Tibial nerve (tissue), 4 donors: ENCODE results near the gene NAA60. TPM values are rescaled to one million over a fixed set of nuclear protein-coding genes. Genes with fewer than 3 reads are reported as not detected.
A peak's percentile ranks its signal among the peaks of the same experiment; 100 is the strongest.

Source experiments
- DNase-seq, 2 donors: peaks; one replicate each; pipeline ENCODE4 v3.0.0-alpha.2; 2019; ENCODE audit warnings: low spot score in 2 of 2
- H3K27ac ChIP-seq, 4 donors: fragments of 200-600 bp; sonication (generic) in 3 of 4; one replicate each; pipeline ENCODE4 v1.5.1; 2017 to 2019; ENCODE audit warnings: mild to moderate bottlenecking in 1 of 4
- H3K27me3 ChIP-seq, 2 donors: fragments of 200-600 bp; sonication (generic) in 1 of 2; one replicate each; pipeline versions ENCODE4 v1.5.1 to v1.6.0; 2017 to 2019
- H3K36me3 ChIP-seq, 3 donors: fragments of 200-600 bp; sonication (generic); one replicate each; pipeline ENCODE4 v1.5.1; 2018 to 2019
- H3K4me1 ChIP-seq, 4 donors: fragments of 200-600 bp; sonication (generic) in 3 of 4; one replicate each; pipeline ENCODE4 v1.5.1; 2017 to 2019
- H3K4me3 ChIP-seq, 4 donors: fragments of 200-600 bp; sonication (generic) in 3 of 4; one replicate each; pipeline ENCODE4 v1.5.1; 2017 to 2019; ENCODE audit warnings: mild to moderate bottlenecking in 1 of 4, moderate library complexity in 1 of 4
- H3K9me3 ChIP-seq, 4 donors: fragments of 200-600 bp; sonication (generic) in 3 of 4; one replicate each; pipeline ENCODE4 v1.5.1; 2017 to 2019
- EP300 ChIP-seq, 2 donors: sonication (generic); formaldehyde crosslinking; IDR thresholded peaks; one replicate each; pipeline ENCODE4 v1.6.1; 2017; ENCODE audit warnings: antibody characterized with exemption in 2 of 2, mild to moderate bottlenecking in 1 of 2
- POLR2A ChIP-seq, 2 donors: fragments of 450-650 bp; IDR thresholded peaks; one replicate each; pipeline ENCODE4 v1.6.1; 2017; ENCODE audit warnings: antibody characterized with exemption in 2 of 2, mild to moderate bottlenecking in 2 of 2, moderate library complexity in 2 of 2
- WGBS, 2 donors: methylation state at CpG; one replicate each; pipeline ENCODE4 v1.1.5; 2018; 5-methylcytosine and 5-hydroxymethylcytosine counted together
- total RNA-seq, 4 donors: library from RNA; depleted of rRNA; stranded (reverse); fragments of >200 nt; gene quantifications; one replicate each; pipeline ENCODE4 v1.1.0, GENCODE V29; 2016
- TF ChIP-seq, protein P1 (sequence below), 5 experiments: fragments of 200-600 bp in 3 of 5; fragments of 450-650 bp in 2 of 5; sonication (generic) in 3 of 5; IDR thresholded peaks; one replicate each; pipeline ENCODE4 v1.5.1; 2016 to 2019; ENCODE audit warnings: antibody characterized with exemption in 5 of 5, mild to moderate bottlenecking in 3 of 5, moderate library complexity in 2 of 5

Gene NAA60
- total RNA-seq, 4 donors from 2014 or later: 27.6 to 37.8 (median 28.0) TPM

DNA sequence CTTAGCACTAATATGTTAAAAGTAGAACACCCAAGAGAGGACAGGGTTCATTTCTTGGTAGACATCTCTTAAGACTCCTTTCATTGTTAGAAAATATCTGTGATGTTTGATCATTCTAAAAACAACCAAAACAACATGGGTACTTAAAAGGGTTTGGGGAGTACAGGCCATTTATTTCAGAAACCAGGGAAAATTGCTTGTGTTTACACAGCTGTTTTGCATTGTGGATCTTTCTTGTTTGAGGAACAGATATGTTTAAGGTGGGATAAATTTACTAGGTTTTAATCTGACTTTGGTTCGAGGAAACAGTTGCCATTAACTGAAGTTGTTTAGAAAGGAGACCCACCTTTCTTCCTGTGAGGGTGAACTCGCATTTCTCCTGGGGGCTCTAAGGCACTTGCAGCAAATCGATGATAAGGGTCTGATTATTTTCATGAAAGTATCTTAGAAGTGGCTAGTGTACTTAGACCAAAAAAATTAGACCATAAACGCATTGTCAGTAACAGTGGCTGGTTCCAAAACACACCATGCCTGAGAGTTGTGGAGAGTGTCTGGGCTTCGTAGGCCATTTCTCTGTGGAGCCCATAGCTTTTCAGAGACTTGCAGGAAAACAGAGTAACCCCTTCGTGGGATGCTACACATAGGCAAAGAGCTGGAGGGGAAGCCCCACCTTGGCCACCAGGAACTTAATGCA is 75.0 kb downstream of the NAA60 start:
- 61 to 67% methylated on average over 6 of the region's 6 CpGs for WGBS, 2 donors
- no peak for DNase-seq
- Histone ChIP-seq H3K4me1 (peaks cover 0 to 15% (median 0%) of the 10 kb centered on the region in 4 donors), H3K27ac (peak overlapping the region in 1 of 4 donors; percentile 11), H3K9me3 (no peaks in the 10 kb centered on the region), H3K4me3 (no peak overlapping the region), H3K27me3 (no peaks in the 10 kb centered on the region), H3K36me3 (peaks cover 0 to 93% (median 3%) of the 10 kb centered on the region in 3 donors)
- no peak for TF ChIP-seq EP300 (IDR thresholded peaks at IDR 0.05)
- TF ChIP-seq POLR2A (IDR thresholded peaks at IDR 0.05): no peak
- TF ChIP-seq, protein P1, sequence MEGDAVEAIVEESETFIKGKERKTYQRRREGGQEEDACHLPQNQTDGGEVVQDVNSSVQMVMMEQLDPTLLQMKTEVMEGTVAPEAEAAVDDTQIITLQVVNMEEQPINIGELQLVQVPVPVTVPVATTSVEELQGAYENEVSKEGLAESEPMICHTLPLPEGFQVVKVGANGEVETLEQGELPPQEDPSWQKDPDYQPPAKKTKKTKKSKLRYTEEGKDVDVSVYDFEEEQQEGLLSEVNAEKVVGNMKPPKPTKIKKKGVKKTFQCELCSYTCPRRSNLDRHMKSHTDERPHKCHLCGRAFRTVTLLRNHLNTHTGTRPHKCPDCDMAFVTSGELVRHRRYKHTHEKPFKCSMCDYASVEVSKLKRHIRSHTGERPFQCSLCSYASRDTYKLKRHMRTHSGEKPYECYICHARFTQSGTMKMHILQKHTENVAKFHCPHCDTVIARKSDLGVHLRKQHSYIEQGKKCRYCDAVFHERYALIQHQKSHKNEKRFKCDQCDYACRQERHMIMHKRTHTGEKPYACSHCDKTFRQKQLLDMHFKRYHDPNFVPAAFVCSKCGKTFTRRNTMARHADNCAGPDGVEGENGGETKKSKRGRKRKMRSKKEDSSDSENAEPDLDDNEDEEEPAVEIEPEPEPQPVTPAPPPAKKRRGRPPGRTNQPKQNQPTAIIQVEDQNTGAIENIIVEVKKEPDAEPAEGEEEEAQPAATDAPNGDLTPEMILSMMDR (IDR thresholded peaks at IDR 0.05): no peak

DNA sequence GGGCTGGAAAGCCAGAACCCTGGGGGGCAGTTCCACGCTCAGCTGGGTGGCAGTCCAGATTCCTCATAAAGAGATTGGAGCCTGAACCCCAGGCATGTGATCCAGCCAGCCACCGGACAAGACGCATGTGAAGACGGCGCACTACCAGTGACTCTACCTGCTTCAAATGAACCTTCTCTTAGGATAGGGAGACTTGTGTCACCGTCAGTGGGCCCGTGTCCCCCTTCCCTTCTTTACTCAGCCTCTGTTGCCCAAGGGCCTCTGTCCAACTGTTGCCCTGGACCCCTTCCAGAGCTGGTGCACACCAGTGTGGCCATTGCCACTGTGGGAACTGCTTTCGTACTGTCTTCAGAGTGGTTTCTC is 75.5 kb downstream of the NAA60 start:
- H3K9me3 ChIP-seq: no peaks in the 10 kb centered on the region
- no peak overlapping the region for H3K4me3 ChIP-seq
- H3K27ac ChIP-seq: peak overlapping the region in 1 of 4 donors; percentile 11
- no peak for DNase-seq
- H3K4me1 ChIP-seq: peaks cover 0 to 15% (median 0%) of the 10 kb centered on the region in 4 donors
- WGBS, 2 donors: 92 to 96% methylated on average over 8 of the region's 8 CpGs
- H3K36me3 ChIP-seq: peaks cover 0 to 93% (median 4%) of the 10 kb centered on the region in 3 donors
- no peak for TF ChIP-seq EP300 (IDR thresholded peaks at IDR 0.05)
- H3K27me3 ChIP-seq: no peaks in the 10 kb centered on the region

DNA sequence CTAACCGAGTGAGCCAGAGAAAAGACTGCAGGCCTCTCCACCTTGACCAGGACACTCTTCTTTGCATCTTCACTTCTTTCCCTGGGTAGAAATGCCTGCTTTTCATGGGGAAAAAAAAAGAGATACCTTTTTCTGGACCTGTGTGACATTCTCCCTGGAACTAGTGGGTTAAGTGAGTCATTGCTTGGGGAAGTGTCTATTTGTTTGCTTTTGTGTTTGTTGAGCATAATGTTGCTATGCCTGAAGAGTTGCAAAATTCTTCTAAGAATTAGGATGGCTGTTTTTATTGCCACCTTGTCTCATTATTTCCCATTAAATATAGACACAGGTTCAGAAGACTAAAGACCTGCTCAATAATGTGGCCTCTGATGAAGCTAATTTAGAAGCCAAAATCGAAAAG is 76.1 kb downstream of the NAA60 start:
- Histone ChIP-seq H3K27me3 (no peaks in the 10 kb centered on the region), H3K27ac (no peak overlapping the region), H3K4me3 (no peak overlapping the region), H3K9me3 (no peaks in the 10 kb centered on the region), H3K36me3 (peaks cover 0 to 92% (median 4%) of the 10 kb centered on the region in 3 donors), H3K4me1 (peaks cover 0 to 15% (median 0%) of the 10 kb centered on the region in 4 donors)
- WGBS, 2 donors: 90 to 98% methylated on average over 2 of the region's 2 CpGs
- DNase-seq: no peak
- TF ChIP-seq, protein P1 (IDR thresholded peaks at IDR 0.05): no peak
- TF ChIP-seq POLR2A (IDR thresholded peaks at IDR 0.05): no peak
- no peak for TF ChIP-seq EP300 (IDR thresholded peaks at IDR 0.05)

DNA sequence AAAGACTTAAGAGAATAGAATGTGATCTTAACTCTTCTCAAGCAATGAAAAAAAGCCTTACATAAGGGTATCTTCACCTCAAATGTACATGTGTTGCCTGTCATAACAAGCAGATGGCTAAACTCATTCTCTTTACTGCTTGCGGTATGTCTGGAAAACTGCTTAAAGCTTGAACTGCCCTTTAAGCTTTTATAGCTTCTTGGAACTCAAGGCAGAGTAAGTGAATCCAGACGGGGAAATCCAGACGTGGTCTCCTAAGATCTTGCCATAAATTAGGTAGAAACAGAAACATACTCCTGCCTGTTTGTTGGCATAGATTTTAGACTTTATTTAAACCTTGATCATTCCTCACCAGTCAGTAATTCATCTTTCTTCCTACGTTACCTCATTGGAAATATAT is 76.9 kb downstream of the NAA60 start:
- no peak overlapping the region for H3K4me3 ChIP-seq
- TF ChIP-seq POLR2A (IDR thresholded peaks at IDR 0.05): no peak
- TF ChIP-seq, protein P1 (IDR thresholded peaks at IDR 0.05): no peak
- TF ChIP-seq EP300 (IDR thresholded peaks at IDR 0.05): no peak
- H3K9me3 ChIP-seq: no peaks in the 10 kb centered on the region
- DNase-seq: no peak
- peaks cover 0 to 92% (median 4%) of the 10 kb centered on the region in 3 donors for H3K36me3 ChIP-seq
- no peaks in the 10 kb centered on the region for H3K27me3 ChIP-seq
- peak overlapping the region in 2 of 4 donors; percentile 19 to 23 for H3K27ac ChIP-seq
- 64 to 71% methylated on average over 4 of the region's 4 CpGs for WGBS, 2 donors
- peaks cover 0 to 15% (median 0%) of the 10 kb centered on the region in 4 donors for H3K4me1 ChIP-seq

DNA sequence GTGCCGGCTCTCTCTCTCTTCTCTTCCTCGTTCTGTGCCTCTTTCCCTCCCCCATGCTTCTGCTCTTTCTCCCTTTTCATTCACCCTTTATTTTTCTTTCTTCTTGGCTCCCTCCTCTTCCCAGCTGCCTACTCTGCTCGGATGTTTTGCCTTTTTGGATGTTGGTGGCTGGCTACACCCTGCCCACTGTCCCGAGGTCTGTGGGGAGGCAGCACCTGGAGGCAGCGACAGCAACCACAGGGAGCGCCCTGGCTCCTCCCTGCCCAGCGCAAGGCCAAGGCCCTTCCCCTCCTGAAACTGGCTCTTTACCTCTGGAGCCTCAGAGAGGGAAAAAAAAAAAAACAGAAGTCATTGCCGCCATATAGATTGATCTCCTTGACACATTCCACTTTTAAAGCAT is 77.4 kb downstream of the NAA60 start:
- peak overlapping the region in 2 of 4 donors; percentile 19 to 23 for H3K27ac ChIP-seq

More for the DNA sequence above, 77.4 kb downstream of the NAA60 start:
- peaks cover 0 to 15% (median 0%) of the 10 kb centered on the region in 4 donors for H3K4me1 ChIP-seq
- no peak for DNase-seq
- H3K4me3 ChIP-seq: no peak overlapping the region
- peaks cover 0 to 92% (median 4%) of the 10 kb centered on the region in 3 donors for H3K36me3 ChIP-seq
- no peaks in the 10 kb centered on the region for H3K9me3 ChIP-seq
- no peak for TF ChIP-seq POLR2A (IDR thresholded peaks at IDR 0.05)
- TF ChIP-seq, protein P1 (IDR thresholded peaks at IDR 0.05): no peak
- TF ChIP-seq EP300 (IDR thresholded peaks at IDR 0.05): no peak
- no peaks in the 10 kb centered on the region for H3K27me3 ChIP-seq
- 51% methylated on average over 8 of the region's 8 CpGs for WGBS, 2 donors
